HG02981 (cell line): ENCODE results near the gene ATRNL1.

Source experiments
- ATAC-seq: cut with Tn5 transposase; IDR thresholded peaks from one replicate; pipeline ENCODE4 v1.9.1; 2021; ENCODE audit warnings: mild to moderate bottlenecking, moderate library complexity; ENCODE audit not compliant: unreplicated experiment

The ATRNL1 gene

DNA sequence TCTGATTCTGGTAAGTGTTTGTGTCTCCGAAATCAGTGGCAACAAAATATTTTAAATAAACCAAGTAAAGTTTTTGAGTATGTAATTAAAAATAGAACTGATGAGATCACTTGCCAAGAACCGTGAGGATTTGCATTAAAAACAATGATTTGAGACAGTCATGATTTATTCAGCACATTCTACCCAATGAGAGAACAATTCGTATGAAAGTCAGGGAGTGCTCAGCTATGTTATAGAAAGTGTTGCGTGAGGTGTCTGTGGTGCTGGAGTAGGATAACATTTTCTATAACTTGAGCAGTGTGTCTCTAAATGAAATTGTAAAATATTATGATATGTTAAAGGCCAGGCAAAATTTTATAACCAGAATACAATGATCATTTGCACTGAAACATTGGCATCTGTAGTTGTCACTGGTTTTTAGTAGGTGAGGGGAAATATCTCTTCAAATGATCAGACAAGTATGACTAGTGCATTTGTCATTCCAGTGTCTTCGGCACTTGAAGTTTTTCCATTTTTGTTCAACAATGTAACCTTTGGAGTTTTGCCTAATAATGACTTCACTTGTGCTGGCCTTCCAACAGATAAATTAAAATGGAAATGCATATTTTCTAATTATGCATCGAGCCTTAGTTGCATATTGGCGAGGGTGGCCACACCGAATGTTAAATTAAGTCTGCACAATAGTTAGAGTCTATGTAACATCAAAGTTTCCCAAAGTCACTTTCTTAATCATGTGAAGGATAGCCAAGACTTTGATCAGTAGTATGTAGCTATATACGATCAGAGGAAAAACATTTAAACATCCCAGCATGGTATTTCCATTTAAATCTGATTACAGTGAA is 844.0 kb downstream of the ATRNL1 start:
- ATAC-seq: no peak

- no peak for ATAC-seq
Observed at GRCh38 chr10:115937768-115938056, 844.5 kb downstream of the ATRNL1 start.

DNA sequence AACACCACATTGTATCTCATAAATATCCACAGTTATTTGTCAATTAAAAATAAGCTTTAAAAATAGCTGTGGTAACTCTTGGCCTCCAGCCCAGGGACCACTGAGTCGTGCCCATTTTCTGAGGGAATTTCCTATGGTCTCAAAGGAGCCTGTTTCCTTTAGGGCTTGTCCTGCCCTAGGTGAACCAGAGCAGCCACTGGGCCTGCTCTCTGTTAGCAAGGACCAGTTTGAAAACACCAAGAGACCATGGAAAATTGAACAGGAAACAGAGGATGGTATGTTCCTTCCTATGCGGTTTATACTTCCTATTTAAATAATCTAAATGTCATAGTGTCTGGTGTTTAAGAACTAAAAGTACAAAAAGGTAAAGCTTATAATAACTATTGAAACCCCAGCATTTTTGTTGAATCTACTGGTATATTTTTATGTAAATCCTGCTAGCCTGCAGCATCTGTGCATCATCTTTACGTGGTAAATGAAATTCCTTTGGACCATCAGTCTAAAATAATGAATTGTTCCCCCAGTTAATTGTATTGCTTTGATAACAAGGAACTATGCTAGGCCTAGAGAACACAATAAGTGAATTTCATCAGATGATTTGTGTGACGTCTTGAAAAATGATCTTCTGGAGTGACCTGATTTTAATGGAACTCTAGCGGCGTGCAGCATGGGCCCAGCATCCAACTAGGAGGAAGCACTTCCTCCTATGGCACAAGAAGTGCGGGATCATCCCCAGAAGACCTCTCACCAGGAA is 846.1 kb downstream of the ATRNL1 start:
- ATAC-seq: no peak

GRCh38 chr10:115941361-115941771 is 848.2 kb downstream of the ATRNL1 start:
- ATAC-seq: no peak

- ATAC-seq: no peak
Observed at GRCh38 chr10:115942101-115942500, 848.9 kb downstream of the ATRNL1 start.

DNA sequence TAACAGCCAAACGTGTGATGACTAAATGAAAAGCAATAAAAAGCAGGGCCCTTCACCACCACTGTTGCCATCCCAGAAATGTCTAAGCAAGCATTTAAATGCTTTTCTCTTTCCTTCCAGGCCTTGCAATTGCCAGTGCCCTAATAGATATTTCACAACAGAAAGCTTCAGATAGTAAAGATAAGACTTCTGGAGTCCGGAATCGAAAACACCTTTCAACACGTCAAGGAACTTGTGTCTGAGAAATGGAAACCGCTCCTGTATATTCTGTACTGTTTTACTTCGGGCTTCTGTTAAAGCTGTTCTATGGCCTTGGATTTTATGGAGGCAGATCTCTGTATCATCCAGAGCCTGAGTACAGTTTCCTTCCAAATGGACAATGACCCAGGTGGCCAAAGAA is 851.4 kb downstream of the ATRNL1 start:
- no peak for ATAC-seq

GRCh38 chr10:115945701-115946445 is 852.7 kb downstream of the ATRNL1 start:
- no peak for ATAC-seq

- no peak for ATAC-seq
Observed at GRCh38 chr10:115947104-115947503, 853.9 kb downstream of the ATRNL1 start.

DNA sequence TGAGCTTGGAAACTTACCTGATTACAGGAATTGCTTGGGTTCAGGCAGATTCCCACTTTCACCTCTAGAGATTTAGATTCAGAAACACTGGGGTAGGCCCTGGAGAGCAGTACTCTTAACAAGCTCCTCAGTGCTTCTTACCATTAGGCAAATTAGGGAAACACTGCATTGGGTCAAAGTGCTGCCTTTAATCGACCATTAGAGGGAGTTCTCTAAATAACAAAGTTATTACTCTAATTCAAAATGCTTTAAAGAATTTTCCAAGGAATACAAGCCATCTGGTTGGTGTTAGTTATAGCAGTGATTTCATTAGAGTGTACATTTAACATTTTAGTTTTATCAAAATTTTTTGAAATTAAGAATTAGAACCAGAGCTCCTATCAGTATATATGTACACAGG is 855.3 kb downstream of the ATRNL1 start:
- ATAC-seq: no peak

- ATAC-seq: no peak
Observed at GRCh38 chr10:115949282-115949844, 856.2 kb downstream of the ATRNL1 start.

GRCh38 chr10:115950320-115950719 is 857.2 kb downstream of the ATRNL1 start:
- ATAC-seq: no peak

DNA sequence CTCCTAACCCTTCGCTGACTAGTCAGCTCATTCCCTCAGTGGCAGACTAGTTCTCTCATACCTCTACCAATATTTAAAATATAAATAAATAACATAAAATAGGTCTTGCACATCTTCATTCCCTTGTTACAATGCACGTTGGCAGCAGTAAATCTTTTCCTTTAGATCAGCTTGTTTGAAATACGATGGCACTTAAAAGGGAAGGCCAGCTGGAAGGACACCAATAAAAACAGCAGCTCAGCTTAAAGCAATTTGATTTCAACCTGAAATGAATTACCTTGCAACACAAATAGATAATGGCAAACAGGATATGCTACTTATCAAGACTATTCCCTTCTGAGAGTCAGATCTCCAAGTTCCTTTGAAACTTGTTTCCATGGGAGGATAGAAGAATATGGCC is 858.1 kb downstream of the ATRNL1 start:
- ATAC-seq: no peak

- no peak for ATAC-seq
Observed at GRCh38 chr10:115953281-115953680, 860.1 kb downstream of the ATRNL1 start.

DNA sequence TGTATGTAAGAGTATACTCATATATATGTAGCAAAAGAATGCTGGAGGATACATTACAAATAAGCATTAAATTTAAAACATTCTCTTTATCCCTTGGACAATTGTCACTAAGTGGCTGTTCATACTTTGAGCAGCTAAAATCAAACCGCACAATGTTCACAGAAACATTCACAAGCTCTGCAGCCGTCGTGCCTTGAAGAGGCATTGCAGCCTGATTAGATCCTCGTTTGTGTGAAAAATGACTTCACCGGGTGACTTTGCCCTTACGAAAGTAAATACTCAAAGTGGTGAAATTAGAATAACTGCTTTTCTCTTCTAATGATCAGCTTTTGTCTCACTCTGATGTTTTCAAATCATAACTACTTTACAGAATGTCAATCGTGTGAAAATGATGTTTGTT is 860.8 kb downstream of the ATRNL1 start:
- ATAC-seq: no peak

- ATAC-seq: no peak
Observed at GRCh38 chr10:115956225-115957011, 863.3 kb downstream of the ATRNL1 start.

GRCh38 chr10:115957012-115957399 is 863.8 kb downstream of the ATRNL1 start:
- no peak for ATAC-seq

DNA sequence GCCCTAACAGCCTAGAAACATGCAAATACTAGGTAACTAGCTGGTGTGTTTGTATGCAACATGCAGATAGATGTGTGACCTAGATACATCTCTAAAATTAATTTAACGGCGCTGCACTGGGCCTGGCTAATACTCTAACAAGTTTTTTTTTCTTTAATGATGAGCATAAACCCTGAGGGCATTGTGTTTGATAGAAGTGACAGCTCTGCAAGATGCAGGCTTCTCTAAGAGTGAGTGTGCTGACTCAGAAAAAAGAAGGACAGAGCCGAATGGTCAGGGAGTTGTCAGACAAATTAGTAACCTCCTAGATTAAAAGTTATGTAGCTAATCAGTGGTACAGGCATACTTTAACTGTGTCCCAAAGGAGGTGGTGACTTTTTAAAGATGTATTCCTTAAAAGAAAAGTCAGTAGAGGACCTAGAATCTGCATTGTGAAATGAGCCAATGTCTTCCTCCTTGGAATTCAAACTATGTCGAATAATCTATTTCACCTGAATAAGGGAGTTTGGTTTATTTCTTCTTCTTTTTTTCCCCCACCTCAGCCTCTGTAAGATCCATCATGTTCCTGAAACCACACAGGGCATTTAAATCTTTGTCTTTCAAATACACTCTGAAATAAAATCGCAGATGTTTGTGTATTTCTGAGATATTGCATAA is 864.7 kb downstream of the ATRNL1 start:
- no peak for ATAC-seq

GRCh38 chr10:115963848-115964247 is 870.7 kb downstream of the ATRNL1 start:
- no peak for ATAC-seq

GRCh38 chr10:115964827-115965226 is 871.7 kb downstream of the ATRNL1 start:
- ATAC-seq: no peak

DNA sequence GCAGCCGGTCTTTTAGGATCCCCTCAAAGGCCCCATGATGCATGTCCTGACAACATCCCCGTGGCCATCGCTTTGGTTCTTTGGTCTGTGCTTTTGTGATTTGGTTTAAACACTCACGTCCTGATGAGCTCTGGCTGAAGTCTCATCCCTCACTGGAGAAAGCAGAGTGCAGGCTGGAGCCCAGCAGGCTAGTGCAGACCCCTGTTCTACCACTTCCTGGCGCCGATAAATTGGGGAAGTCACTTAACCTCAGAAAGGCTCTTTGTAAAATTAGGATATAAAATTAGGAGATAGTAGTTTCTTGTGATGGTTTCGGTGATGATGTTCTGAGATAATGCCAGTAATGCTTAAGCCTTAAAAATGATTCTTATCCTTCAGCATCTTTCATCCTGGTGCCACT is 872.2 kb downstream of the ATRNL1 start:
- ATAC-seq: no peak
